ENCODE data around the gene SOX1.

The SOX1 gene

DNA sequence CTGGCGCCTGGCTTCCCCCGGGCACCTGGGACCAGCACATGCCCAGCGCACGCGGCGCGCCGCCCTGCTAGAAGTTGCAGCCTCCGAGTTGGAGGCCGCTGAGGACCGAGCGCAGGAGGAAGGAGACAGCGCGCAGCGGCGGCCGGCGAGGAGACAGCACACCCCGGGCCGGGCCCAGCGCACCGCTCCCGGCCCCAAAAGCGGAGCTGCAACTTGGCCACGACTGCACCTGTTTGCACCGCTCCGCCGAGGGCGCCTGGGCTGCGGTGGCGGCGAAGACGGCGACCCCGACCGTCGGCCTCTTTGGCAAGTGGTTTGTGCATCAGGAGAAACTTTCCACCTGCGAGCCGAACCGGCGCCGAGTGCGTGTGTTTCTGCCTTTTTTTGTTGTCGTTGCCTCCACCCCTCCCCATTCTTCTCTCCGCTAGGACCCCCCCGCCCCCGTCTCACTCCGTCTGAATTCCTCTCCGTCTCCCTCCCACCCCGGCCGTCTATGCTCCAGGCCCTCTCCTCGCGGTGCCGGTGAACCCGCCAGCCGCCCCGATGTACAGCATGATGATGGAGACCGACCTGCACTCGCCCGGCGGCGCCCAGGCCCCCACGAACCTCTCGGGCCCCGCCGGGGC, at the start of gene SOX1:
SOX1 (plus strand) TSS at position 34 of the 626 bp plus-strand sequence; CDS start at position 544, 510 bp downstream.
- Histone ChIP-seq H2AFZ (ENCODE audit: low read length) (no peak within 1 kb of the TSS), H3K9me3 (ENCODE audit: low read length) (no peaks in the 10 kb centered on the region), H3K4me1 (ENCODE audit: insufficient read depth, low read length, severe bottlenecking) (no peaks in the 10 kb centered on the region), H3K27ac (ENCODE audit: low read depth, low read length, poor library complexity, severe bottlenecking) (no peak within 1 kb of the TSS), H3K9ac (ENCODE audit: low read length) (no peak within 1 kb of the TSS), H3K4me2 (ENCODE audit: low read length) (no peak within 1 kb of the TSS), H3F3A (ENCODE audit: insufficient read depth, low read length) (no peaks in the 10 kb centered on the region), H4K20me1 (ENCODE audit: insufficient read depth, low read length) (no peaks in the 10 kb centered on the region), H3K4me3 (ENCODE audit: low read depth, low read length, poor library complexity, severe bottlenecking) (no peak within 1 kb of the TSS), H3K27me3 (ENCODE audit: insufficient read depth, low read length) (no peaks in the 10 kb centered on the region; the same call in 1 of the 2 replicates), H3K36me3 (ENCODE audit: insufficient read depth, low read length) (no peaks in the 10 kb centered on the region), H3K9me2 (ENCODE audit: low read depth, low read length) (no peaks in the 10 kb centered on the region), H3K79me2 (ENCODE audit: insufficient read depth, low read length) (no peaks in the 10 kb centered on the region)
- TF ChIP-seq EZH2 (IDR thresholded peaks at IDR 0.05; ENCODE audit: borderline replicate concordance, low read length): no peak
- TF ChIP-seq, protein P1, sequence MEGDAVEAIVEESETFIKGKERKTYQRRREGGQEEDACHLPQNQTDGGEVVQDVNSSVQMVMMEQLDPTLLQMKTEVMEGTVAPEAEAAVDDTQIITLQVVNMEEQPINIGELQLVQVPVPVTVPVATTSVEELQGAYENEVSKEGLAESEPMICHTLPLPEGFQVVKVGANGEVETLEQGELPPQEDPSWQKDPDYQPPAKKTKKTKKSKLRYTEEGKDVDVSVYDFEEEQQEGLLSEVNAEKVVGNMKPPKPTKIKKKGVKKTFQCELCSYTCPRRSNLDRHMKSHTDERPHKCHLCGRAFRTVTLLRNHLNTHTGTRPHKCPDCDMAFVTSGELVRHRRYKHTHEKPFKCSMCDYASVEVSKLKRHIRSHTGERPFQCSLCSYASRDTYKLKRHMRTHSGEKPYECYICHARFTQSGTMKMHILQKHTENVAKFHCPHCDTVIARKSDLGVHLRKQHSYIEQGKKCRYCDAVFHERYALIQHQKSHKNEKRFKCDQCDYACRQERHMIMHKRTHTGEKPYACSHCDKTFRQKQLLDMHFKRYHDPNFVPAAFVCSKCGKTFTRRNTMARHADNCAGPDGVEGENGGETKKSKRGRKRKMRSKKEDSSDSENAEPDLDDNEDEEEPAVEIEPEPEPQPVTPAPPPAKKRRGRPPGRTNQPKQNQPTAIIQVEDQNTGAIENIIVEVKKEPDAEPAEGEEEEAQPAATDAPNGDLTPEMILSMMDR (IDR thresholded peaks at IDR 0.05; ENCODE audit: low read length): no peak

DNA sequence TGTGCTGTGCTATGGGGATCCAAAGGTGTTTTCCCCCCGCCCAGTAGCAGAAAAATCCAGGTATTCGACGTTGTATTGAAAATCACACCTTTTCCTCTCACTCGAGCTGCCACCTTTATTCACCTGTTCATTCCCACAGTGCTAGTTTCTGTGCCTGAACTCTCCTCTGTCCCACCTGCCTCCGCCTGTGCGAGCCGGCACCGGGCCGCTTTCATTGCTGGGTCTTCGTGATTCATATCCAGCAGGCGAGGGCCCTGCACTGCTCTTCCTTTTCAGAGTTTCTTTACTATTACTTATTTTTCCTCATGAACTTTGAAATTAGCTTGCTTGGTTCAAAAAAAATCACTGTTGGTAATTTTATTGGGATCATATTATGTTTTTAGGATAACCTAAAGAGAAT, 42.4 kb upstream of the SOX1 start:
- no peaks in the 10 kb centered on the region for H3K9me2 ChIP-seq (ENCODE audit: low read depth, low read length)
- H3K27ac ChIP-seq (ENCODE audit: low read depth, low read length, poor library complexity, severe bottlenecking): no peak overlapping the region
- H3K4me1 ChIP-seq (ENCODE audit: insufficient read depth, low read length, severe bottlenecking): no peaks in the 10 kb centered on the region
- no peak overlapping the region for H3K9ac ChIP-seq (ENCODE audit: low read length)
- H3K4me3 ChIP-seq (ENCODE audit: low read depth, low read length, poor library complexity, severe bottlenecking): no peak overlapping the region
- H3K9me3 ChIP-seq (ENCODE audit: low read length): no peaks in the 10 kb centered on the region
- no peak overlapping the region for H2AFZ ChIP-seq (ENCODE audit: low read length)
- no peaks in the 10 kb centered on the region; the same call in 1 of the 2 replicates for H3K27me3 ChIP-seq (ENCODE audit: insufficient read depth, low read length)
- no peak overlapping the region for H3K4me2 ChIP-seq (ENCODE audit: low read length)
- no peaks in the 10 kb centered on the region for H3K79me2 ChIP-seq (ENCODE audit: insufficient read depth, low read length)
- no peaks in the 10 kb centered on the region for H4K20me1 ChIP-seq (ENCODE audit: insufficient read depth, low read length)
- H3F3A ChIP-seq (ENCODE audit: insufficient read depth, low read length): no peaks in the 10 kb centered on the region
- TF ChIP-seq EZH2 (IDR thresholded peaks at IDR 0.05; ENCODE audit: borderline replicate concordance, low read length): no peak
- TF ChIP-seq, protein P1 (IDR thresholded peaks at IDR 0.05; ENCODE audit: low read length): no peak
- H3K36me3 ChIP-seq (ENCODE audit: insufficient read depth, low read length): no peaks in the 10 kb centered on the region

GRCh38 chr13:112027250-112027649, 39.7 kb upstream of the SOX1 start:
- Histone ChIP-seq H3K79me2 (ENCODE audit: insufficient read depth, low read length) (no peaks in the 10 kb centered on the region), H3K27ac (ENCODE audit: low read depth, low read length, poor library complexity, severe bottlenecking) (no peak overlapping the region), H3K9me3 (ENCODE audit: low read length) (no peaks in the 10 kb centered on the region), H4K20me1 (ENCODE audit: insufficient read depth, low read length) (no peaks in the 10 kb centered on the region), H2AFZ (ENCODE audit: low read length) (no peak overlapping the region), H3F3A (ENCODE audit: insufficient read depth, low read length) (no peaks in the 10 kb centered on the region), H3K4me1 (ENCODE audit: insufficient read depth, low read length, severe bottlenecking) (no peaks in the 10 kb centered on the region), H3K27me3 (ENCODE audit: insufficient read depth, low read length) (no peaks in the 10 kb centered on the region; the same call in 1 of the 2 replicates), H3K4me2 (ENCODE audit: low read length) (no peak overlapping the region), H3K9ac (ENCODE audit: low read length) (no peak overlapping the region), H3K9me2 (ENCODE audit: low read depth, low read length) (no peaks in the 10 kb centered on the region), H3K4me3 (ENCODE audit: low read depth, low read length, poor library complexity, severe bottlenecking) (no peak overlapping the region), H3K36me3 (ENCODE audit: insufficient read depth, low read length) (no peaks in the 10 kb centered on the region)
- TF ChIP-seq EZH2 (IDR thresholded peaks at IDR 0.05; ENCODE audit: borderline replicate concordance, low read length): no peak
- TF ChIP-seq, protein P1 (IDR thresholded peaks at IDR 0.05; ENCODE audit: low read length): no peak
